ENCODE measurements around the gene MEOX1.

Gene MEOX1

DNA sequence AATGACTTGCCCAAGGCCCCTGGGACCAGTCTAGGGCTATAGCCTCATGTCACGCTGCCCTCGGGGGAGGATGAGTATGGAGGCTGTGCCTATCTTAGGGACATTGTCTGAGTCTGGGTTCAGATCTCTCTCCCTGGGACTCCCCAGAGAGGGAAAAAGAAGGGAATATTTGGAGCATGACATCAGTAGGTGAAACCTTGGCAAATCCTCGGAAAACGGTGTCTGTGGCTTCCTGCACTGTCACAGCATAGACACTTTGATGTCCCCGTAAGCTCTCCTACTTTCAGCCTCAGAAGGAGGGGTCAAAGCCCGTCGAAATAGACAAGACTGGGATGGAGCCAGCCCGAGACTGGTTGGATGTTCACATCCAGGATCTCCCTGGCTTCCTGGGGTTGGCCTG is 11.3 kb downstream of the MEOX1 start:
- DNase-seq = no peak

DNA sequence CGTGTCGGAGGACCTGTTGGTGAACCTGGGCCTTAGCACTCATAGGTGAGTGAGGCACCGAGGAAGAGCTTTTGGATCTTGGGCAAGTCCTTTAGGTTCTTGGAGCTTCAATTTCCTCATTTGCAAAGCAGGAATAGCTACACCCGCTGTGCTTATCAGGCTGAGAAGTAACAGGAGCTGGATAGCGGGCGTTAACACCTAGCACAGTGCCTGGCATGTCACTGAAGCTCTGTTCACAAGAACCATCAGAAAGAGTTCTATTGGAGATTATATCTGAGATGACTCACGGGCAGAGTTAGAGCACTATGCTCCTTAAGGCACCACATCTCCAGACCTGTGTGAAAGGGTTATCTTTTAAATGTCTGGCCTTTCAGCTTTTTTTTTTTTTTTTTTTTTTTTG is 12.8 kb downstream of the MEOX1 start:
- DNase-seq = no peak

DNA sequence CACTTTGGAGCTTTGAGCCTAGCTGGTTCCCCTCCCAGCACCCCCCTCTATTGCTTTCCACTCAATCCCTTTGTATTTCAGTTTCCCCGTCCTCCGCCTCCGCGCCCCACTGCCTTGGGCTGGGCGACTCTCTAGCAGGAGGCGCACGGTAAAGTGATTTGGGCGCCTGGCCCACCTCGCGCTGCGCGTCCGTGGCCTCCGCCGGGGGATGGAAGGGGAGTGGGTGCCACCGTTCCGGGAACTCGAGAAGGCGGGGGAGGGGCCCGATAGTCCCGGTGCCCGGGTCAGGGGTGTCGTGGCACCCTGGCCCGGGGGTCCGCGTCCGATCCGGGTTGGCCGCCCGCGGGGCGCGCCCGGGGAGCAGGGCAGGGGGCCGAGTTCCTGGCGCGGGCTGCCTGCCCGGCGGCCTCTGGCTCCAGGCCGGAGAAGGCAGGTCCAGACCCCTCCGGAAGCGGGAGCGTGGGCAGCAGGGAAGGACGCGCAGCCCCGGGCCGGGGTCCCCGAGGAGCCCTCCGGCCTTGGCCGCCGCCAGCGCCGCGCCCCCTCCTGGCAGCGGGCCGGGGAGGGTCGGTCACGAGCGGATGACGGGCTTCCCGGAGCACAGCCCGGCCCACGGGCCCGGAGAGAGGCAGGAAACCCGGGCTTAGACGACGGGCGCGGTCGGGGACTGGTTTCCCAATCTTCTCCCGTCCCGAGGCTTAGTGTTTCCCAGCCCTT is 15.8 kb downstream of the MEOX1 start:
- DNase-seq = no peak

DNA sequence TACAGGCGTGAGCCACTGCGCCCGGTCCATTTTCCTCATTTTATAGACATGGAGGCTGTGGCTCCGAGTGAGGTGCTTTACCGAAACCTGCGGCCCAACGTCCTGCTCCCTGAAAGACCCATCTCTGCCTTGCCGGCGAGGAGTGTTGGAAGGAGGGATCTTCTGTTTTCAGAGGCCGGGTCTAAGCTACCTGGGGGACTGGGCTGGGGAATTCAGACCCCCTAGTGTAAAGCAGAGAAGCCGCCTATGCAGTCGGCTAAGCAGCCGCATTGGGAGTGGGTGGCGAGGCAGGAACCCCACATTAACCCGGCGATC is 16.3 kb downstream of the MEOX1 start:
- DNase-seq = no peak

DNA sequence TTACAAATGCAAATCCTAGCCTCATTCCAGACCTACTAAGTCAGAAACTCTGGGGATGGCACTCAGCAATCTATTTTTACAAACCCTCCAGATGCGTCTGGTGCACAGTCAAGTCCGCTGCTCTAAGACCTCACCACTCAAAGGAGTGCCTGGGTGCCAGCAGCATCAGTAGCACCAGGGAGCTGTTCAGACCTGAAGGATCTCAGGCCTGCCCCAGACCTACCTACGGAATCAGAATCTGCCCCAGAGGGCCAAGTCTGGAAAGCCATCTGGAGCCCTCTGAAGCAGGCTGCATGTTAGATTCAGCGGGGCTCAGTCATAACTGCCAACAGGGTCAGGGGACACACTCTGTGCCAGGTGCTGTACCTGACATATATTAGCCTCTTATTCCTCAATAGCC is 17.6 kb downstream of the MEOX1 start:
- no peak for DNase-seq

DNA sequence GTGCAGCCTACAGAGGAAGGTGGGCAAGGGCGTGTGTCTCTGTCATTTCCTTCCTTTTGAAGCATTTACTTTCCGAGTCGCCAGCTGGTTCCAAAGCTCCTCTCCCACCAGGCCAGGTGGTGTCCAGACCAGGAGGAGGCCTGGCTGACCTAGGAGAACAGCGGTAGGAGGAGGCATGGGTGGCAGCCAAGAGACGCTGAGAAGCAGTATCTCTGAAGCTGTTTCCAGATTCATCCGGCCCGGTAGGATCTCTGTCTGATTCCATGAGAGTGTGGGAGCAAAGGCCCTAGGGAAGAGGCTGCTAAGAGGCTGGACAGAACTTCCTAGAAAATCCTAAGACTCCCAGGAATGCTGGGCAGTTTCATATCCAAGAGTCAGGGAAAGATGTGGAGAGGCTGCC is 20.3 kb downstream of the MEOX1 start:
- DNase-seq = no peak

DNA sequence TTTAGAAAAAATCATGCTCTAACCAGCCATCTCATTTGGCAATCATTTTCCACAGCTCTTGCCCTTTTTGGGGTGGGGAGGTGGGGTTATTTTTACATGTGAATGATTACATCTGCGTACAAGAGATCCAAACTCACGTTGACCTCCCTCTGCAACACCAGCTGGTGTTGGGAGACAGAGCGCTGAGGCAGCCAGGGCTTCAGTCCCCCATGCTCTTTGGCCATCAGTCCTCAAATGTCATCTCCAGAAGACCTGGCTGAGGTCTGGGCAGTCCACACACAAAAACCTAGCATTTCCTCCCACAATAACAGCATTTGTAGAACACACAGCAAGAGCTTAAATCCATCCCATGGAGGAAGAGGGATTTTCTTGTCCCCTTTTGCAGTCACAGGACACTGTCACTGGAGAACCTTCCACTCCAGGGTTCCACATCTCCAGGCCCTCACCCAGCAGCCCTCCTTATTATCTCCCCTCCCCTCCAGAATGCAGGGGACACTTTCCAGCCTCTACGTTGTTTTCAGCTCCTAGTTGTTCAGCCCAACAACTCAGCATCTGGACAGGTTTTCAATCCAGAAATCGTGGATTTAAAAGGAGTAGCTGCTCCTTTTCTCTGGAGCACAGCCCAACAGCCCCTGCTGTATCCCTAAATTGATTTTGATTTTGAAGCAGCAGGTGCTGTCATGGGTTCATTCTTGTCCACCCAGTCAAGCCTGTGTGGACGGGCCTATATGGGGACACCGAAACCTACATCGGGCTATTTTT is 21.1 kb downstream of the MEOX1 start:
- no peak for DNase-seq

DNA sequence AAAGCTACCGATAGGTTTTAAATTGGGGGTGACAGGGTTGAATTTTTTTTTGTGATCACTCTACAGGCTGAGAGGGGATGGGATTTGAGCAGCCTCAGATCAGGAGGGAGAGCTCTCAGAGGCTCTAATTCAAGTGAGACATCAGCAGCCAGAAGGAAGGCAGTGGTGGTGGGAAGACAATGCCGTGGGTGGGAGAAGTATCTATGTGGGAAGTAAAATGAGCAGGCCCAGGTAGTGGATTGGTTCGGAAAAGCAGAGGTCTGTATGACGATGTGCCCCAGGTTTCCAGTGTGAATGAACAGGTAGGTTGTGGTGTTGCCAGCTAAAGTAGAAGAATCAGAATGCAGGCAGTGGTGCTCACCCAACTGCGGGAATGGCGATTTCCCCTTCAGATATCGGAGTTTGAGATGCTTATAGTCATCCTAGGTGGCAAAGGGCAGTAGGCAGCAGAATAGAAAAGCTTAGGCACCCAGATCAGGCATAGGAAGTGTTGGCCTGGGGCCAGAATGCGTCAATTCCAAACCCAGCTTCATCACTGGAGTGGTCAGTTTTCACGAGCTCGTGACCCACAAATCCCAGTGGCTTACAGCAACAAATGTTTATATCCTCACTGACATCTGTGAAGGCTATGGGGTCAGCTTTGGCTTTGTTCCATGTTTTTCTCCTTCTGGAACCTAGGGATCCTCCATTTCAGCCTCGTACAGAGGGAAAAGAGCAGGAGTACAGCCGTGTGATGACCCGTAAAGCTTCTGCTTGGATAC is 24.0 kb downstream of the MEOX1 start:
- DNase-seq = no peak

DNA sequence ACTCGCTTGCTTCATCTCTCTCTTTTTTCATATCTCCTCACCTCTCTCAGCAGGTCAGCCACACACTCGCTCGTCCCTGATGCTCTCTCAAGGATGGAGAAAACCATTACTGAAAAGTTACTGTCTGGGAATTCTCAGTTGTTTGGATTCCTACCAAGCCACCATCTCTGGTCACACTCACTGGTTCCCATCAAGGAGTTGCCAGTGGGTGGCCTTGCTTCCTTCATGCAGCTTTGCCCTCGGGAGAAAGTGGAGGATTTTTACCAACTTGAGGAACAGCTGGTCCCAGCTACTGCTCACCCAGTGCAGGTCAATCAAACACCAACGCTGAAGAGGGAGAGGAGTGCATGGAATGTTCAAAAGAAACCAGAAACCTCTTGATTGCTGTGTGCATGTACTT is 25.3 kb downstream of the MEOX1 start:
- no peak for DNase-seq

DNA sequence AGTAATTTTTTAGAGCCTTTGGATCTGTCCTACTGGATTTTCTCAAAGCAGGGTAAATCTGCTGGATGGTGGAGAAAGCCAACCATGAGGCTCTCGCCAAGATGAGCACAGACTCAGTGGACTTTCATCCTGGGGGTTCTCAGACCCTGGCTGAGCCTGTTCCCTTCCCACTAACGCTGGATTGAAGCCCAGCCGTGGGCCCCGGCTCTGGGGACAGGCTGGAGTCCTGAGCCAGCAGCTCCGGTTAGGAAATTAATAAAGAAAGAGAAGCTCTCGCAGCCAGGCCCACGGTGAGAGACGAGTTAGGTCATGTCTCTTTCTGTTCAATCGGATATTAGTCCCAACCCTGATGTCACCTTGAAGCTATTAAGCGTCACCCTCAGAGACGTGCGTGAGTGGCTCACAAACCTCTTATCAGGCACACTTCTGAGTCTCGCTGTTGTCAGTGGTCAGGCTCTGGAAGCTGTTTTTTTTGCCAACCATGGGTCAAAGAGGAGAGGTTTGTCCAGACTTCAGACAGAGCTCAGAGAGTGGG is 27.1 kb downstream of the MEOX1 start:
- no peak for DNase-seq

DNA sequence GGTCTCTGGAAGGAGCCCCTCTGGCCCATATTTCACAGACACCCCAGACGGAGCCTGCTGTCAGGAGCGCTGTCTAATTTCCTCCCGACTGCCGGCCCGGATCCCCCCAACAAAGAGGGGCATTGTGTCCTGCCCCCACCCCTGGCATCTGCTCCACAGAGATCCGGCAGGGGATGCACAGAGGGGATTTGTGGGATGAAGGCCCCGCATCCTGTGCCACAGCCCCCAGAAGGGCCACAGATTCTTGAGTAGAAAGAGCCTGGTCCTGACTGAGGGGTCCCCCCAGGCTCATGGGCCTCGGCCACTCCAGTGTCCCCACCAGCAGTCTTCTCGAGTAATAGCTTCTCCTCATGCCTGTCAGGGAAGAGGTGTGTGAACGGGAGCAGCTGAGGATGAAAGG is 29.5 kb downstream of the MEOX1 start:
- DNase-seq = no peak

DNA sequence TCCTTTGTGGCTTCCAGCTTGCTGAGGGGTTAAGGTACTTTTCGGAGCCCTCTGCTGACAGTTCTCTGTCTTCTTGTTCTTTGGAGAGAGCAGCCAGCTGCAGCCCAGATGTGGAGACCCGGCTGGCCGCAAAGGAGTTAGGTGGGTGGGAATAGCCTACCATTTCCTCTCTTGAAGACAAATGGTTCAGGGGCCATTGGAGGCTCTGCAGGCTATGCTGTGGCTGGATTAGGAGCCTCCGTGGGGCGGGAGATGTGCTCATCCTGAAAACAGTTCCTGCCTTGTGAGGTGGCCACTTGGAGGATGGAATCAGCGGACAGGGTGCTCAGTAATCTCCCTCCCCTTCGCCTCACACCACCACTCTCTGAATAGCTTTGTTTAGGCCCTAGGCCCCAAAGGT is 30.3 kb downstream of the MEOX1 start:
- DNase-seq = no peak

DNA sequence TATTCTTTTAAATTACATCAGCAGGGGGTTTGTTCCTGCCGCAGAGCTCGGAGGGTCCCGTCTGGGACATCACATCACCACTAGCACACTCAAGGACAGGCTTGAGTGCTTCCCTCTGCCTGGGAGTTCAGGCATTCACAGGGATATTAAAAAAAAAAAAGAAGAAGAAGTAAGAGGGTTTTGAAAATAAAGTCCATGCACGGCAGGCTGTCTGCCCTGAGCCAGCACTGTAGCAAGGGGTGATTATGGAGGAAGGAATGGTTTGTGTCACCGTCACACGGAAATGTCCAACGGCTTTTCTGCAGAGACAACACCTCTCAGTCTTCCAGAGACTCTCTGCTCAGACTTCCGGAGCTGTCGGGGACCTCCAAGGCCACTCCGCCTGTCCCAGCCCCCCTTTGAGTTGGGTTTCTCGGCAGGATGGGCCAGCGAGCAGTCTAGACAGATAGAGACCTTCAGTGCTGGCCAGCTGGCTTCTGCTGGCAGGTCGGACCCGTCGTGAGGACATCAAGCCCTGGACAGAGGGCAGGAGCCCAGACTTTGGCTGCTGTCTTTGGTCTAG is 33.6 kb downstream of the MEOX1 start:
- no peak for DNase-seq

DNA sequence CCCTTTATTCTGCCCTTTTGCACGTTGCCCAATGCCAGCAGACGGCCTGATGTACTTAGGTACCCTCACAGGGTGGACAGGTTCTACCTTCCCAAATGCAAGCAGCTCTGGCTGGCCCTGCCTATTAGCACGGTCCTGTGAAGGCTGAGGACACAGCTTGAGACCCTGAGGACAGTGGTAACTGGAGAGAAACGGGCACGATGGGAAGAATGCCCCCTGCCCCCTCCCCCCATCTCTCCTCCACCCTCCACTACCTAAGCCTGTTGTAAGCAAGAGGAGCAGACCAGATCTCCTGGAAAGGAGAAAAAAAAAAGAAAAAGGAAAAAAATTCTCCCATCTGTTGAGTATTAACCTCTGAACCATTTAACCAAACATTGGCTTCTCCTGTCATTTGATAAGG is 34.1 kb downstream of the MEOX1 start:
- DNase-seq = no peak

DNA sequence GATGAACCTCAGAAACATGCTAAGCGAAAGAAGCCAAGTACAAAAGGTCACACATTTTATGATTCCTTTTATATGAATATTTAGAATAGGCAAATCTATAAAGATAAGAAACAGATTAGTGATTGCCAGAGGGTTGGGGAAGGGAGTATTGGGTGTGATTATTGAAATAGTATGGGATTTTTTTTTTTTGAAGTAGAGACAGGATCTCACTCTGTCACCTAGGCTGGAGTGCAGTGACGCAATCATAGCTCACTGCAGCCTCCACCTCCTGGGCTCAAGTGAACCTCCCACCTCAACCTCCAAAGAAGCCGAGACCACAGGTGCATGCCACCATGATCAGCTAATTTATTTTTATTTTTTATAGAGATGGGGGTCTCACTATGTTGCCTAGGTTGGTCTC is 35.7 kb downstream of the MEOX1 start:
- DNase-seq = no peak

DNA sequence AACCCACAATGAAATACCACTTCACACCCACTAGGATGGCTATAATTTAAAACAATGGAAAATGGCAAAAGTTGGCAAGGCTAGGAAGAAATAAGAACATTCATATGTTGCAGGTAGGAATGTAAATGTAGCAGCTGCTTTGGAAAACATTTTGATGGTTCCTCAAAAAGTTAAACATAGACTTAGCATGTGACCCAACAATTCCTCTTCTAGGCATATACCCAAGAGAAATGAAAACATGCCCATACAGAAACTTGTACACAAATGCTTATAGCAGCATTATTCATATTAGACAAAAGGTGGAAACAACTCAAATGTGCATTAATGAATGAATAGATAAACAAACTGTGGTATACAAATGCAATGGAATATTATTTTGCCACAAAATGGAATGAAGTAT is 36.1 kb downstream of the MEOX1 start:
- no peak for DNase-seq

DNA sequence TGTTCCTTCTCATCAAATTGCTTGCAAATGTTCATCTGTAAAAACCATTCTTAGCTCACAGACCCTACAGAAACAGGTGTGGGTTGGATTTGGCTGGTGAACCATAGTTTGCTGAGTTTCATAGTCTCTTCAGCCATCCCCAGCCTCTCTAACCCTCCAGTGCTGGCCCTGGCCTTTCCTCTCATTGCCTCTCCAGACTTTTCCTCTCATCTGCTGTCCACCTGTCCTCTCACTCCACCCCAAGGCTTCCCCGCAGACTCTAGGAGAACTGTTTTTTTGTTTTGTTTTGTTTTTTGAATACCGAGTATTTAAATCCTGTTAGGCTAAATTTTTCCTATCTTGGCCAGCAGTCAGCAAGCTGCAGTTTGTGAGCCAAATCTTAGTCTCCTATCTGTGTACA is 41.1 kb downstream of the MEOX1 start:
- no peak for DNase-seq

DNA sequence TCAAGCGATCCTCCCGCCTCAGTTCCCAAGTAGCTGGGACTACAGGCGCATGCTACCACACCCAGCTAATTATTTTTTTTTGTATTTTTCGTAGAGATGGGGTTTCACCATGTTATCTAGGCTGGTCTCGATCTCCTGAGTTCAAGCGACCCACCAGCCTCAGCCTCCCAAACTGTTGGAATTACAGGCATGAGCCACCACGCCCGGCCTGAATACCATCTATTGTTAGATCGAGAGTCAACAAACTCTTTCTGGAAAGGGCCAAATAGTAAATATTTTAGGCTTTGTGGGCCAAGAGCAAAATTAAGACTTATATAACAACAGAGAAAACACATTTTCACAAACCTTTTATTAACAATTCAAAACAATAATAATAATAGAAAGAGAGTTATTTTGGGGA is 41.6 kb downstream of the MEOX1 start:
- DNase-seq = no peak

DNA sequence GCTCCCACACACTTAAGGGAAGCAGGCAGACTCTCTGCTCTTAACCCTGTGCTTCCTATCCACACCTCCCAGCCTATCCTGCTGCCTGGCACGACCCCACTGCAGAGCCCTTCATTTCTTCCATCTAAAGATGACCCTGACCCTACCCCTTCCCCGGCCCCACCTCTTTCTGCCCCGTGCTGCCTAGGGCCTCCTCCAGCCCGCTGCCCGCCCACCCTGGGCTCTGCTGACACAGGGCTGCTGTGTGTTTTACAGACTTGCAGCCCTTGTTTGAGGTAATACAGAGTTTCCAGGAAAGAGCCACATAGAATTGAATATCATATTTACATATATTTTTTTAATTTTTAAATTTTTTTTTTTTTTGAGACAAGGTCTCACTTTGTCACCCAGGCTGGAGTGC is 42.0 kb downstream of the MEOX1 start:
- DNase-seq = no peak

DNA sequence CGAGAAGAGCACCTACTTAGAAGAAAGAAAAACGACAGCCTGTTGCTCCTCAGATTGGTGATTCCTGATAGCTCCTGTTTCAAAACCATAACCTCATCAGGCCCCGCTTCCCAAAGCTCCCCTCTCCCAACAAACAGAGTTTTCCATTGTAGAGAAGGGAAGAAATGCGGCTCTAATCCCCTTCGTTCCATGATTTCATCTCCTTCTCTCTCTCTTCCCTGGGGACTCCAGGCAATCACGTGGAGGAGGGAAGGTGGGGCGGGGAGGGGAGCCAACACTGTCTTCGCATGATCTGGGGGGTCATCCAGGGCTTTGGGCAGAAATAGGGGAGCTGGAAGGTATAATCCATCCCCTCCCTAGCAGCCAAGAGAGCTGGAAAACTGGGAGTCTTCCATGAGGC is 43.4 kb downstream of the MEOX1 start:
- DNase-seq = no peak

DNA sequence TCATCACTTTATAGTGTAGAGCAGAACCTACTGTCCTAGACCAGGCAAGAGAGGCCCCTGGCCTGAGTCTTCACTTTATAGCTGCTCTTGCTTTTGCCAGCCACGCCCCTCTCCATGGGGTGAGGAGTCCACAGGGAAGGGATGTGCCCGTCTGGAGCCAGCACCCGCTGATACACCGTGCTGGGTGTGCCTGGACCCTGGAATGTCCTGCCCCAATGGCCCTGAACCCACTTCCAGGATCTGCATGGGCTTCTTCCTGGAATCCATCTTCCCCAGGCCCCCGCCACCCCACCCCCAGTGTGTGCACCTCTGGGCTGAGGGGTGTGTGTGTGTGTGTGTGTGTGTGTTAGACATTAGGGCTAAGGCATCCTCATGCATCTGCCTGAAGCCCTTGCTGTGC is 44.9 kb downstream of the MEOX1 start:
- no peak for DNase-seq

DNA sequence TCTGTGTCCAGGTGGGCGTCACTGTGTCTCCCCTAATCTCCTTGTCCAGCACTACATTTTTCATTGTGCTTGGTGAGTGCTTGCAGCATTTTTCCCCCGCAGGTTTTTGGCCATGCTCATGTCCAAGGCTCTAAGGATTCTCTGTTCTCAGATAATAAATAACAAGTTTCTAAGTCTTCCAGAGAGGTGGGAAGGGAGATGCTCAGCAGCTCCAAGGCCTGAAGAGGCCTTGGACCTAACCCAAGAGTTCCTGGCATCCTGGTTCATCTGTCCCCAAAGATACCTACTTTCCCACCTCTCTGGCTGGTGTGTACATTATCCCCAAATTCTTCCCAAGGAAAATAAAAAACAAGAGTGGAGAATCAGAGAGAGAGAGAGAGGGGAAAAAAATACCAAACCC is 45.3 kb downstream of the MEOX1 start:
- DNase-seq = no peak

DNA sequence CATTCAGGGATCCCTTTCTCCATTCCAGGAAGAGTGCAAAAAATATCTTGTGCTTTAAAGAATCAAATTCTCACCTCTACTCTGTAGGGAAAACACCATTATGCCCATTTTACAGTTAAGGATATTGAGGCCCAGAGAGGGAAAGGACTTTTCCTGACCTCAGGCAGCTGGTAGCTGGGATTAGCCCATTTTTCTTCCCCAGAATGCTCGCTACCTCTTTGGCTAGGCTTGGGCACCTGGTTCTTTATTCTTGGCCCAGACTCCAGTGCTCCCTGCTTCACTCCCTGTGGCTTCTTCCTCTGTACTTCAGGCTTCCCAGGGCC is 45.7 kb downstream of the MEOX1 start:
- no peak for DNase-seq
